Activated CD4-positive, alpha-beta T cell treated with anti-CD3 and anti-CD28 coated beads for 36 hours (primary cell): ENCODE data around the gene XYLB. TPM values are rescaled to one million over a fixed set of nuclear protein-coding genes. Genes with fewer than 3 reads are reported as not detected.
A peak's percentile ranks its signal among the peaks of the same experiment; 100 is the strongest.

ENCODE experiments used
- ATAC-seq: fragments of 200-7000 bp; cut with Tn5 transposase; one replicate; pipeline ENCODE4 v1.10.0; 2021; ENCODE audit warnings: mild to moderate bottlenecking, moderate library complexity
- CTCF ChIA-PET: fragments of 350-600 bp; sonication (Branson Sonifier 250); formaldehyde crosslinking; loops from one replicate; lab custom pipeline; 2021; ENCODE audit warnings: antibody characterized with exemption; lab: Charles Lee
- POLR2A ChIA-PET: fragments of 350-600 bp; sonication (Branson Sonifier 250); formaldehyde crosslinking; loops from one replicate; lab custom pipeline; 2021; ENCODE audit warnings: antibody characterized with exemption, inconsistent platforms; lab: Charles Lee
- DNase-seq: peaks from one replicate; pipeline ENCODE4 v3.0.0-alpha.2; 2020
- H3K27ac Mint-ChIP-seq: one replicate; pipeline ENCODE4 v1.8.0; 2021; ENCODE audit warnings: mixed read lengths
- H3K27me3 Mint-ChIP-seq: one replicate; pipeline ENCODE4 v1.8.0; 2021; ENCODE audit warnings: mixed read lengths
- H3K36me3 Mint-ChIP-seq: one replicate; pipeline ENCODE4 v1.8.0; 2021; ENCODE audit warnings: low read depth, mixed read lengths
- H3K4me1 Mint-ChIP-seq: one replicate; pipeline ENCODE4 v1.8.0; 2021; ENCODE audit warnings: mixed read lengths
- H3K4me3 Mint-ChIP-seq: one replicate; pipeline ENCODE4 v1.8.0; 2021; ENCODE audit warnings: mild to moderate bottlenecking, moderate library complexity, mixed read lengths
- H3K9me3 Mint-ChIP-seq: one replicate; pipeline ENCODE4 v1.8.0; 2021; ENCODE audit warnings: low read depth, mixed read lengths
- intact Hi-C, 2 experiments: fragments of 100-400 bp; cut with DNase I in 1 of 2; cut with micrococcal nuclease in 1 of 2; formaldehyde crosslinking; loops; one replicate each; pipeline versions ENCODE4 v1.14.2 to v1.15.1; 2022 to 2024; cut with DNase I, micrococcal nuclease
- total RNA-seq, 2 experiments: library from RNA; stranded (reverse); gene quantifications; one replicate each; pipeline ENCODE4 v1.2.3, GENCODE V29; 2021

The XYLB gene
- total RNA-seq, 2 experiments from 2014 or later: 5.0 to 5.3 TPM

GRCh38 chr3:38348903-38349302 is 2.3 kb downstream of the XYLB start:
- DNase-seq (peak; percentile 9), ATAC-seq (no peak)
- H3K36me3 Mint-ChIP-seq: peaks cover 10% of the 10 kb centered on the region
- H3K27ac Mint-ChIP-seq: no peak overlapping the region
- POLR2A ChIA-PET: no interaction called here
- peaks cover 2% of the 10 kb centered on the region for H3K27me3 Mint-ChIP-seq
- CTCF ChIA-PET: no interaction called here
- H3K4me1 Mint-ChIP-seq: peaks cover 2% of the 10 kb centered on the region
- no peak overlapping the region for H3K4me3 Mint-ChIP-seq
- H3K9me3 Mint-ChIP-seq: no peaks in the 10 kb centered on the region
- intact Hi-C loops: loop anchor here in 1 of 2 experiments (5.0 kb wide), 2 partner anchors 232 to 492 kb away; no protein-coding TSS in a partner anchor

- Mint-ChIP-seq H3K4me1 (peaks cover 2% of the 10 kb centered on the region), H3K4me3 (no peak overlapping the region), H3K27ac (no peak overlapping the region), H3K9me3 (no peaks in the 10 kb centered on the region), H3K36me3 (peaks cover 11% of the 10 kb centered on the region), H3K27me3 (no peaks in the 10 kb centered on the region)
- intact Hi-C loops: loop anchor here in 1 of 2 experiments (5.0 kb wide), 2 partner anchors 233 to 493 kb away; no protein-coding TSS in a partner anchor
- DNase-seq: no peak
- CTCF ChIA-PET: no interaction called here
- POLR2A ChIA-PET: no interaction called here
- ATAC-seq: no peak
Measured at GRCh38 chr3:38349684-38350359, 3.2 kb downstream of the XYLB start.

DNA sequence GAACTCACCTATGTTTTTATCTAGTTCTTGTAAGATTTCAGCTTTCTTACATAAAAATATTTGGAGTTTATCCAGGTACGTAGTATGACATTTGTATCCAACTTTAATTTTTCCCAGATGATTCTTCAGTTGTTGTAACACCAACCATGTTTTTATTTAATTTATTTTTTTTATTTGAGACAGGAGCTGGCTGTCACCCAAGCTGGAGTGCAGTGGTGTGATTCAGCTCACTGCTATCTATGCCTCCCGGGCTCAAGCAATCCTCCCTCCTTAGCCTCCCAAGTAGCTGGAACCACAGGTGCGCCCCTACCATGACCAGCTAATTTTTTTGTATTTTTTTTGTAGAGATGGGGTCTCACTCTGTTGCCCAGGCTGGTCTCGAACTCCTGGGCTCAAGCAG is 6.6 kb downstream of the XYLB start:
- intact Hi-C loops: no loop called here
- ChIA-PET CTCF (interaction anchor here (0.6 to 1.0 kb wide), 3 partner anchors 29 to 302 kb away, joined by 3 to 4 read pairs (median 3); no protein-coding TSS in a partner anchor), POLR2A (no interaction called here)
- no peaks in the 10 kb centered on the region for H3K9me3 Mint-ChIP-seq
- no peaks in the 10 kb centered on the region for H3K4me1 Mint-ChIP-seq
- H3K36me3 Mint-ChIP-seq: peaks cover 20% of the 10 kb centered on the region
- DNase-seq: no peak
- ATAC-seq: no peak
- no peak overlapping the region for H3K27ac Mint-ChIP-seq
- no peak overlapping the region for H3K4me3 Mint-ChIP-seq
- no peaks in the 10 kb centered on the region for H3K27me3 Mint-ChIP-seq

DNA sequence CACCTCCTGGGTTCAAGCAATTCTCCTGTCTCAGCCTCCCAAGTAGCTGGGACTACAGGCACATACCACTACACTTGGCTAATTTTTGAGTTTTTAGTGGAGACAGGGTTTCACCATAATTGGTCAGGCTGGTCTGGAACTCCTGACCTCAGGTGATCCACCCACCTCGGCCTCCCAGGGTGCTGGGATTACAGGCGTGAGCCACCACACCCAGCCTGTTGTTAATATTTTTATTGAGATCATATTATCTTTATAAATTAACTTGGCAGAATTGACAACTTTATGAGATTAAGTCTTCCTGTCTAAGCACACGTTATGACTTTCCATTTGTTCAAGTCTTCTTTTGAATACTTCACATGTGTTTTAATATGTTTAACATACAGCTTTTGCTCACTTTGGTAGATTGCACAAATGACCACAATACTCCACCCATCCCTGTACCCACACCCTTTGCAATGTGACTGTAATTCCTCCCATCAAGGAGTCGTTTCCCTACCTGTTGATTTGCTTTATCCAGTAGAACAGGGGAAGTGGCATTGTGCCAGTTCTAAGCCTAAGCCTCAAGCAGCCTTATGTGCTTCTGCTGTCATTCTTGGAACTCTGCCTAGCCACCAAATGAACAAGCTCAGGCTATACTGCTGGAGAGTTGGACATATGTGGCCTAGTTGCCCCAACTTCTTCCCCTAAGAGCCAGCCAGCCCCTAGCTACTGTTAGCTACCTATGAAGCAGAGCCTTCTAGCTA is 8.2 kb downstream of the XYLB start:
- Mint-ChIP-seq H3K4me1 (no peaks in the 10 kb centered on the region), H3K27ac (no peak overlapping the region), H3K4me3 (no peak overlapping the region), H3K36me3 (peaks cover 21% of the 10 kb centered on the region), H3K27me3 (no peaks in the 10 kb centered on the region), H3K9me3 (no peaks in the 10 kb centered on the region)
- ChIA-PET CTCF (no interaction called here), POLR2A (interaction anchor here (0.7 kb wide), 1 partner anchor 617 kb away, joined by 4 read pairs; no protein-coding TSS in a partner anchor)
- intact Hi-C loops: no loop called here
- DNase-seq (no peak), ATAC-seq (no peak)

DNA sequence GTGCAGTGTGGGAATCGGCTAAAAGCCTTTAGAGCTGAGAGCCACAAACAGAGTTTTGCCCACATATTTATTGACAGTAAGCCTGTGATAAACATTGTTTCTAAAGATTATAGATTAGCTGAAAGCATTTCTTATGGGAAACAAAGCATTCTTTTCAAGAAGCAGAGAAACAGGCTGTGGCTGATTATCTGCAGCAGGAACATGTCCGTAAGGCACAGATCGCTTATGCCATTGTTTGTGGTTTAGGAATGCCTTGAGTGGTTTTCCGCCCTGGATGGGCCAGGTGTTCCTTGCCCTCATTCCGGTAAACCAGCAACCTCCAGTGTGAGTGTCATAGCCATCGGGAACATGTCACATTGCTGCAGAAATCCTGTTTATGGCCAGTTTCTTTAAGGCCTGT is 12.5 kb downstream of the XYLB start:
- ChIA-PET POLR2A (no interaction called here), CTCF (no interaction called here)
- Mint-ChIP-seq H3K4me3 (no peak overlapping the region), H3K27ac (no peak overlapping the region), H3K4me1 (peaks cover under 1% of the 10 kb centered on the region), H3K36me3 (peaks cover 15% of the 10 kb centered on the region), H3K27me3 (no peaks in the 10 kb centered on the region), H3K9me3 (no peaks in the 10 kb centered on the region)
- no peak for DNase-seq
- intact Hi-C loops: no loop called here
- no peak for ATAC-seq

- H3K27ac Mint-ChIP-seq: no peak overlapping the region
- H3K9me3 Mint-ChIP-seq: no peaks in the 10 kb centered on the region
- H3K36me3 Mint-ChIP-seq: peaks cover 15% of the 10 kb centered on the region
- DNase-seq (no peak), ATAC-seq (no peak)
- ChIA-PET POLR2A (no interaction called here), CTCF (interaction anchor here (0.9 kb wide), 1 partner anchor 34 kb away, joined by 3 read pairs; no protein-coding TSS in a partner anchor)
- intact Hi-C loops: no loop called here
- peaks cover 6% of the 10 kb centered on the region for H3K4me1 Mint-ChIP-seq
- H3K27me3 Mint-ChIP-seq: no peaks in the 10 kb centered on the region
- no peak overlapping the region for H3K4me3 Mint-ChIP-seq
Measured at GRCh38 chr3:38360345-38360744, 13.8 kb downstream of the XYLB start.

DNA sequence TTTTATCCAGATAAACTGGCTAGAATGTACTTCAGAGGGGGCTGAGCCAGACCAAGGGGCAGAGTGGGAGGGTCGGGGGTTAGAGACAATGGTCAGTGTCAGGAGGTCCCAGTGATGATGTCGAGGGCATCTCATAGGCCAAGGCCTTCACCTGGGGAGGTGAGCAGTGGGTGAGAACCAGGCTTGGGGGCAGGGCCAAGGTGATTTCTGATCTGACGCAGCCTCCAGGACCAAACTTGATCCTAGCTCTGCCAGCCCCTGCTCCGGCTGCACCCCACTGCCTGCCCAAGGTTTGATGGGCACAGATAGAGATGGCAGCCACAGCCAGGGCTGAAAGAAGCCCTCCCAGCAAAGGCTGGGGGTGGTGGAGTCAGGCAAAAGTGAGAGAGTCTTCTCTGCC is 14.9 kb downstream of the XYLB start:
- ChIA-PET CTCF (interaction anchor here (0.9 kb wide), 1 partner anchor 35 kb away, joined by 3 read pairs; no protein-coding TSS in a partner anchor), POLR2A (no interaction called here)
- Mint-ChIP-seq H3K4me1 (peaks cover 6% of the 10 kb centered on the region), H3K27me3 (no peaks in the 10 kb centered on the region), H3K4me3 (no peak overlapping the region), H3K9me3 (no peaks in the 10 kb centered on the region), H3K27ac (no peak overlapping the region), H3K36me3 (peaks cover 12% of the 10 kb centered on the region)
- no peak for DNase-seq
- intact Hi-C loops: no loop called here
- ATAC-seq: no peak

DNA sequence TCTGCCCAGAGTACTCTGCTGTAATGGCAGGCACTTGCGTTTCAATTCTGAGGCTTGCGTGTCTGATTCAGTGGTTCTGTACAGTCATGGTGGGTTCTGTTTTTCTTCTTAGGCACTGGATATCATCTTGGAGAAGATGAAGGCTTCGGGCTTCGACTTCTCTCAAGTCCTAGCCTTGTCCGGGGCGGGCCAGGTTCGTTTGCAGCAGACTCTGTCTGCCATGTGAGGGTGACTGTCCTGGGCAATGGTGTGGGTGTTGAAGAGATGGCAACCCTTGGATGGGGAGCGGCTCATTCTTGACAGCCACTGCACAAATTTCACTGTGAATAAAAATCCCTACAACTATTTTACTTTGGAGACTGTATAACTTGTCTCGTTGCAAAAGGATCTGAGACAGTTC is 16.2 kb downstream of the XYLB start:
- no peaks in the 10 kb centered on the region for H3K9me3 Mint-ChIP-seq
- H3K4me3 Mint-ChIP-seq: no peak overlapping the region
- intact Hi-C loops: no loop called here
- ATAC-seq: no peak
- no peaks in the 10 kb centered on the region for H3K27me3 Mint-ChIP-seq
- peaks cover 10% of the 10 kb centered on the region for H3K36me3 Mint-ChIP-seq
- ChIA-PET POLR2A (no interaction called here), CTCF (interaction anchor here (0.6 to 0.9 kb wide), 2 partner anchors 118 to 134 kb away, joined by 3 read pairs; no protein-coding TSS in a partner anchor)
- H3K4me1 Mint-ChIP-seq: peaks cover 6% of the 10 kb centered on the region
- no peak overlapping the region for H3K27ac Mint-ChIP-seq
- DNase-seq: no peak

GRCh38 chr3:38364721-38365400 is 18.3 kb downstream of the XYLB start:
- ATAC-seq (no peak), DNase-seq (no peak)
- Mint-ChIP-seq H3K36me3 (peaks cover 17% of the 10 kb centered on the region), H3K9me3 (no peaks in the 10 kb centered on the region), H3K4me1 (peaks cover 6% of the 10 kb centered on the region), H3K4me3 (no peak overlapping the region), H3K27ac (no peak overlapping the region), H3K27me3 (no peaks in the 10 kb centered on the region)
- ChIA-PET POLR2A (no interaction called here), CTCF (interaction anchor here (0.6 kb wide), 1 partner anchor 461 kb away, joined by 3 read pairs; no protein-coding TSS in a partner anchor)
- intact Hi-C loops: no loop called here

DNA sequence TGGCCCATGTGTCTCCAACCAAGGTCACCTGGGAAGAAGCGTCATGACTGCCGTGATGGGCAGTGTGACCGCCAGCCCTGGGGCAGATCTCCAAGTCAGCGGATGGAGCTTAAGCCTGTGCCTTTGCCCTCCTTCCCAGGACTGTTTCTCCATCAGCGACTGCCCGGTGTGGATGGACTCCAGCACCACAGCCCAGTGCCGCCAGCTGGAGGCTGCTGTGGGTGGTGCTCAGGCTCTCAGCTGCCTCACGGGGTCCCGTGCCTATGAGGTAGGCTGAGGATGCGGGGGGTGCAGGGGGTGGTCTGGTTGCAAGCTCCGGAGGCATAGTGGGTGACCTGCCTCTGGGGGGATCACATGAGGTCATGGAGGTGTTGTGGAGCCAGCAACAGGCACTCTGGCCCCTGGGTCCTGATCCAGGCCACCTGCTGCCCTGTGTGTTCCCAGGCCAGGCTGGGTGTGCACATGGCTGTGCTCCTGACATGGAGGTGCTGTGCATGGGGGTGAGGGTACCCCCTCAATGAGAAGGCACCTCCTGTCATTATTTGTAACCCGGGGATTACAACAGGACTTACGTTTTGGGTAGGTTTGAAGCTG is 19.0 kb downstream of the XYLB start:
- Mint-ChIP-seq H3K27me3 (no peaks in the 10 kb centered on the region), H3K36me3 (peaks cover 19% of the 10 kb centered on the region), H3K4me1 (peaks cover 6% of the 10 kb centered on the region), H3K9me3 (no peaks in the 10 kb centered on the region), H3K27ac (no peak overlapping the region), H3K4me3 (no peak overlapping the region)
- CTCF ChIA-PET: no interaction called here
- DNase-seq (no peak), ATAC-seq (no peak)
- POLR2A ChIA-PET: no interaction called here
- intact Hi-C loops: no loop called here

DNA sequence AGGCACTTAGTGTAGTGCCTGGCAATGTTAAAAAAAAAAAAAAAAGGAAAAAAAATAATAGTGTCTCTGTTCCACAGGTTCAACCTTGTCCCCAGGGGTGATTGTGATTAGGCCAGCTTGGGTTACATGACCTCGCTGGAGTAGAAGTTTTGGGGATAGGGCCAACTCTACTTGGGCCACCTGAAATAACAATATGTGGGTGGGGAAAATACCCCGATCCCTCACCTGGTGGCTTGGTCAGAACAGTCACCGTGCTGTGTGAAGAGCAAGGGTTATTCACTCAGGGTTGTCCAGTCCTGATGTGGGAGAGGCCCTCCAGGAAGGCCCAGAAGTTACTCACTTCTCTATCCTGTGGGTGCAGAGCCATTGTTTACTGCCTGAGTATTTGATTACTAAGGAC is 19.5 kb downstream of the XYLB start:
- ATAC-seq: no peak
- Mint-ChIP-seq H3K27me3 (no peaks in the 10 kb centered on the region), H3K4me1 (peaks cover 6% of the 10 kb centered on the region), H3K36me3 (peaks cover 19% of the 10 kb centered on the region), H3K9me3 (no peaks in the 10 kb centered on the region), H3K27ac (no peak overlapping the region), H3K4me3 (no peak overlapping the region)
- ChIA-PET POLR2A (no interaction called here), CTCF (no interaction called here)
- intact Hi-C loops: no loop called here
- no peak for DNase-seq
